PFSK-1 (cell line): ENCODE data around the gene ZNF668.

Source experiments
- FOXP2 ChIP-seq: optimal IDR thresholded peaks from 2 replicates; pipeline ENCODE3; 2011; ENCODE audit warnings: borderline replicate concordance, control low read depth, inconsistent platforms; ENCODE audit not compliant: insufficient read depth; ENCODE audit errors: extremely low read length, extremely low read depth
- POLR2AphosphoS5 ChIP-seq: IDR thresholded peaks from 2 replicates; pipeline ENCODE4 v1.6.1; 2012; ENCODE audit warnings: low read depth, mild to moderate bottlenecking, control low read depth, low read length, moderate library complexity
- REST ChIP-seq, 2 experiments: IDR thresholded peaks; 2 replicates each; pipeline versions ENCODE4 v1.6.1 to v1.8.0; 2011 to 2012; ENCODE audit warnings: low read depth in 2 of 2, low read length in 2 of 2, control low read depth in 1 of 2, inconsistent platforms in 1 of 2, mild to moderate bottlenecking in 1 of 2, moderate library complexity in 1 of 2; ENCODE audit not compliant: insufficient read depth in 1 of 2
- SIN3A ChIP-seq: IDR thresholded peaks from 2 replicates; pipeline ENCODE4 v1.6.1; 2012; ENCODE audit warnings: mild to moderate bottlenecking, low read length, moderate library complexity, borderline replicate concordance; ENCODE audit not compliant: insufficient read depth
- TAF1 ChIP-seq: IDR thresholded peaks from 2 replicates; pipeline ENCODE4 v1.6.1; 2012; ENCODE audit warnings: low read length, control low read depth, borderline replicate concordance; ENCODE audit not compliant: insufficient read depth

ZNF668 gene

GRCh38 chr16:31113121-31114120 is 39.4 kb upstream of the ZNF668 start:
- TF ChIP-seq TAF1 (no peak), FOXP2 (no peak), POLR2AphosphoS5 (no peak; the same call in 1 of the 2 replicates), SIN3A (no peak), REST (IDR thresholded peaks at IDR 0.05; ENCODE audit: insufficient read depth in 1 of 2, low read depth in 2 of 2, low read length in 2 of 2) (no peak)

- TF ChIP-seq FOXP2 (no peak), SIN3A (no peak), TAF1 (no peak)
Observed at GRCh38 chr16:31112711-31113110, 38.7 kb upstream of the ZNF668 start.

- TF ChIP-seq SIN3A (no peak), REST (IDR thresholded peaks at IDR 0.05; ENCODE audit: insufficient read depth in 1 of 2, low read depth in 2 of 2, low read length in 2 of 2) (no peak), POLR2AphosphoS5 (no peak), FOXP2 (no peak), TAF1 (no peak)
Observed at GRCh38 chr16:31111881-31112466, 37.9 kb upstream of the ZNF668 start.

DNA sequence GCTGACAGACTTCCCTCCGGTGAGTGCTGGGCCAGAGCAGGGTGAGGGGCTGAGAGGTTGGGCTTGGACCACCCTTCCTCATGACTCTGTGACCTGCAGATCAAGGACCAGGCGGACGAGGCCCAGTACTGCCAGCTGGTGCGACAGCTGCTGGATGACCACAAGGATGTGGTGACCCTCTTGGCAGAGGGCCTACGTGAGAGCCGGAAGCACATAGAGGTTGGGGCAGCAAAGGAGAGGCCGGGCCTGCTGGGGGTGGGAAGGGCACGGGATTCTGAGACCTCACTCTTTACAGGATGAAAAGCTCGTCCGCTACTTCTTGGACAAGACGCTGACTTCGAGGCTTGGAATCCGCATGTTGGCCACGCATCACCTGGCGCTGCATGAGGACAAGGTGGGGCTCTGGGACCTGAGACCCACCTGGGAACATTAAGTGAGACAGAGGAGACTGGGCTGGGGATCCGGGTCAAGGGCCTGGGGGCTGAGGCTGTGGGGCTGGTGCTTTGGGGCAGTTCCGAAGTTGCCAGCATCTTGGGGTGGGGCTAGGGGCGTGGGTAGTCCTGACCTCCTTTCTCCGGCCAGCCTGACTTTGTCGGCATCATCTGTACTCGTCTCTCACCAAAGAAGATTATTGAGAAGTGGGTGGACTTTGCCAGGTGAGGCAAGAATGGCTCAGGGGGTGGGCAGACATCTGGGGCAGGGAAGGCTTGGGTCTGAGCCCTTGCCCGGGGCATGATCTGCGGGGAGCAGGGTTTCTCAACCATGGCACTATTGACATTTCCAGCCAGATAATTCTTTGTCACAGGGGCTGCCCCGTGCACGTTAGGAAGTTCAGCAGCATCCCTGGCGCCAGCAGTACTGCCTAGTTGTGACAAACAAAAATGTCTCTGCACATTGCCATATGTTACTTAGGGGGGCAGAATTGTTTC is 36.3 kb upstream of the ZNF668 start:
- TF ChIP-seq SIN3A (no peak), FOXP2 (no peak), REST (IDR thresholded peaks at IDR 0.05; ENCODE audit: insufficient read depth in 1 of 2, low read depth in 2 of 2, low read length in 2 of 2) (no peak), TAF1 (no peak), POLR2AphosphoS5 (no peak)

GRCh38 chr16:31109622-31110021 is 35.6 kb upstream of the ZNF668 start:
- TF ChIP-seq REST (IDR thresholded peaks at IDR 0.05; ENCODE audit: insufficient read depth in 1 of 2, low read depth in 2 of 2, low read length in 2 of 2) (no peak), FOXP2 (no peak), TAF1 (no peak), POLR2AphosphoS5 (no peak), SIN3A (no peak)
